GM23338 (cell line): ENCODE results near the gene SPECC1. TPM values are rescaled to one million over a fixed set of nuclear protein-coding genes. Genes with fewer than 3 reads are reported as not detected.

ENCODE experiments used
- ATAC-seq: fragments of 200-7000 bp; cut with Tn5 transposase; 3 replicates; pipeline ENCODE4 v1.9.1; 2020
- DNase-seq: peaks from one replicate; pipeline ENCODE4 v3.0.0-alpha.2; 2015; ENCODE audit warnings: low spot score
- H2AFZ ChIP-seq: fragments of 200-600 bp; sonication (generic); 2 replicates; pipeline ENCODE4 v1.8.0; 2016; ENCODE audit warnings: antibody characterized with exemption, mild to moderate bottlenecking, moderate library complexity
- H3F3A ChIP-seq: fragments of 200-600 bp; sonication (generic); replicated peaks from 2 replicates; pipeline ENCODE4 v1.8.0; 2017; ENCODE audit warnings: antibody characterized with exemption, mixed run types, low read depth
- H3K27ac ChIP-seq: fragments of 200-600 bp; sonication (generic); 2 replicates; pipeline ENCODE4 v1.6.1; 2016; ENCODE audit warnings: low read depth
- H3K27me3 ChIP-seq: fragments of 200-600 bp; sonication (generic); 2 replicates; pipeline ENCODE4 v1.8.0; 2016; ENCODE audit warnings: mild to moderate bottlenecking, mixed run types, moderate library complexity; ENCODE audit not compliant: insufficient read depth
- H3K36me3 ChIP-seq: fragments of 200-600 bp; sonication (generic); 2 replicates; pipeline ENCODE4 v1.8.0; 2016; ENCODE audit warnings: mild to moderate bottlenecking; ENCODE audit not compliant: insufficient read depth
- H3K4me1 ChIP-seq: fragments of 200-600 bp; sonication (generic); 2 replicates; pipeline ENCODE4 v1.8.0; 2016; ENCODE audit warnings: mild to moderate bottlenecking, moderate library complexity; ENCODE audit not compliant: insufficient read depth
- H3K4me2 ChIP-seq: fragments of 200-600 bp; sonication (generic); 2 replicates; pipeline ENCODE4 v1.7.1; 2017; ENCODE audit warnings: mixed run types
- H3K4me3 ChIP-seq: fragments of 200-600 bp; sonication (generic); 2 replicates; pipeline ENCODE4 v1.6.1; 2016; ENCODE audit warnings: mixed run types
- H3K79me2 ChIP-seq: fragments of 200-600 bp; sonication (generic); replicated peaks from 2 replicates; pipeline ENCODE4 v1.8.0; 2017; ENCODE audit warnings: mild to moderate bottlenecking; ENCODE audit not compliant: insufficient read depth
- H3K9me2 ChIP-seq: fragments of 200-600 bp; sonication (generic); 2 replicates; pipeline ENCODE4 v1.8.0; 2017; ENCODE audit not compliant: insufficient read depth
- H4K20me1 ChIP-seq: fragments of 200-600 bp; sonication (generic); replicated peaks from 2 replicates; pipeline ENCODE4 v1.8.0; 2017; ENCODE audit warnings: mild to moderate bottlenecking; ENCODE audit not compliant: insufficient read depth
- H3K27ac Mint-ChIP-seq: 2 replicates; pipeline ENCODE4 v1.8.0; 2020; ENCODE audit warnings: inconsistent platforms, mild to moderate bottlenecking, moderate library complexity, mixed read lengths
- H3K27me3 Mint-ChIP-seq: 3 replicates; pipeline ENCODE4 v1.8.0; 2022; ENCODE audit warnings: low read depth, mild to moderate bottlenecking, moderate library complexity, mixed read lengths, inconsistent platforms; ENCODE audit not compliant: insufficient read depth, poor library complexity
- H3K36me3 Mint-ChIP-seq: 3 replicates; pipeline ENCODE4 v1.8.0; 2021; ENCODE audit warnings: low read depth, mild to moderate bottlenecking, inconsistent platforms, moderate library complexity, mixed read lengths
- H3K4me1 Mint-ChIP-seq: 3 replicates; pipeline ENCODE4 v1.8.0; 2020; ENCODE audit warnings: mild to moderate bottlenecking, inconsistent platforms, mixed read lengths
- H3K4me3 Mint-ChIP-seq: 3 replicates; pipeline ENCODE4 v1.8.0; 2021; ENCODE audit warnings: moderate library complexity, mild to moderate bottlenecking, inconsistent platforms, mixed read lengths
- H3K9me3 Mint-ChIP-seq: 3 replicates; pipeline ENCODE4 v1.8.0; 2020; ENCODE audit warnings: moderate library complexity, mild to moderate bottlenecking, inconsistent platforms, mixed read lengths
- EZH2phosphoT487 ChIP-seq: fragments of 200-600 bp; sonication (generic); IDR thresholded peaks from one replicate; pipeline ENCODE4 v1.8.1; 2018; ENCODE audit warnings: antibody characterized with exemption; ENCODE audit not compliant: unreplicated experiment
- NANOG ChIP-seq: IDR thresholded peaks from 2 replicates; pipeline ENCODE4 v1.6.1; 2016; ENCODE audit warnings: antibody characterized with exemption, borderline replicate concordance
- POLR2AphosphoS5 ChIP-seq: IDR thresholded peaks from 2 replicates; pipeline ENCODE4 v1.6.1; 2016; ENCODE audit warnings: antibody characterized with exemption, low read depth
- STAT1 ChIP-seq: IDR thresholded peaks from one replicate; pipeline ENCODE4 v1.6.1; 2016; ENCODE audit warnings: antibody characterized with exemption; ENCODE audit not compliant: unreplicated experiment
- polyA plus RNA-seq: library from polyadenylated mRNA; unstranded; fragments of >200 nt; fragmentation: Nextera tagmentation; extraction: Ambion mirVana; gene quantifications from 2 replicates; pipeline ENCODE4 v1.2.1, GENCODE V29; 2016
- total RNA-seq: library from RNA; depleted of rRNA; stranded (reverse); fragments of >200 nt; shearing (Covaris generic); gene quantifications from 2 replicates; pipeline ENCODE4 v1.2.3, GENCODE V29; 2014
- TF ChIP-seq, protein P1 (sequence below): IDR thresholded peaks from one replicate; pipeline ENCODE4 v1.6.1; 2018; ENCODE audit warnings: antibody characterized with exemption; ENCODE audit not compliant: unreplicated experiment
- TF ChIP-seq, protein P2 (sequence below), 2 experiments: fragments of 200-600 bp in 1 of 2; sonication (generic) in 1 of 2; conservative IDR thresholded peaks; 2 replicates each; pipeline versions ENCODE4 v1.5.1 to v1.6.1; 2016 to 2017; ENCODE audit warnings: antibody characterized with exemption in 2 of 2, low read depth in 2 of 2, mild to moderate bottlenecking in 2 of 2, moderate library complexity in 1 of 2

The SPECC1 gene
- total and polyA plus RNA-seq, 2 experiments from 2014 or later, result 42.6 to 101 TPM

DNA sequence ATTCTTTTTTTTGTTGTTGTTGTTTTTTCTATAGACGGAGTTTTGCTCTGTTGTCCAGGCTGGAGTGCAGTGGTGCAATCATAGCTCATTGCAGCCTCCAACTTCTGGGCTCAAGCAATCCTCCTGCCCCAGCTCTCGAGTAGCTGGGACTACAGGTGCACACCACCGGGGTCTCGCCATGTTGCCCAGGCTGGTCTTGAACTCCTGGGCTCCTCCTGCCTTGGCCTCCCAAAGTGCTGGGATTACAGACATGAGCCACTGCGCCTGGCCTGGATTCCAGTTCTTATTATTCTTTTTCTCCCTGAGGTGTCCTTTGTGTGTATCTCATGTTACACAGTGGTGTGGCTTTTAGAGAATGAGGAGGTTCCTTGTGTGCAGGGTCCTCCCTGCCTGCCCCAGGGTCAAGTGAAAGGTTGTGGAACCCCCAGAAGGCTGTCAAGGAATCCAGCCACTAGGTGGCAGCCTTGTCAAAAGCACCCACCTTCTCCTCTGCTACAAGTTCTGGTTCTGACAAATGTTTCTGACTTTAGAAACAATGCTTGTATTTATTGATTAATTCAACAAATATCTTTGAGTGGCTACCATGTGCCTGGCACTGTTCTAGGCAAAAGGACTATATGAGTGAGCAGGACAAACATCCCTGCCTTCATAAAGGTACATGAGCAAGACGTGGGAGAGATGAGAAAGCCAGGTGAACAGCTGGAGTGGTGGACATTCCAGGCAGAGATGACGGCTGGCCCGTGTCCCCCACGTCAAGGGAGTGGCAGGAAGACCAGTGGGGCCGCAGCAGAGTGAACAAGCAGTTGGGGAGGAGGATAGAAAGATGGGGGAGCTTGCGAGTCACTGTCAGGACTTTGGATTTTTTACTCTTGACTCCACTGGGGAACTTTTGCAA lies 112.4 kb downstream of the SPECC1 start:
- Histone ChIP-seq H3K4me1 (0 out of 2 replicates have a peak, but pooled peaks cover 3% of the 10 kb centered on the region), H3K36me3 (no peaks in the 10 kb centered on the region), H4K20me1 (no peaks in the 10 kb centered on the region), H3K27ac (no peak overlapping the region), H3K4me3 (no peak overlapping the region), H3K27me3 (no peaks in the 10 kb centered on the region), H2AFZ (no peak overlapping the region), H3F3A (no peaks in the 10 kb centered on the region), H3K79me2 (no peaks in the 10 kb centered on the region), H3K9me2 (no peaks in the 10 kb centered on the region), H3K4me2 (no peak overlapping the region)
- peaks cover 13% of the 10 kb centered on the region for H3K4me1 Mint-ChIP-seq
- TF ChIP-seq, protein P1, sequence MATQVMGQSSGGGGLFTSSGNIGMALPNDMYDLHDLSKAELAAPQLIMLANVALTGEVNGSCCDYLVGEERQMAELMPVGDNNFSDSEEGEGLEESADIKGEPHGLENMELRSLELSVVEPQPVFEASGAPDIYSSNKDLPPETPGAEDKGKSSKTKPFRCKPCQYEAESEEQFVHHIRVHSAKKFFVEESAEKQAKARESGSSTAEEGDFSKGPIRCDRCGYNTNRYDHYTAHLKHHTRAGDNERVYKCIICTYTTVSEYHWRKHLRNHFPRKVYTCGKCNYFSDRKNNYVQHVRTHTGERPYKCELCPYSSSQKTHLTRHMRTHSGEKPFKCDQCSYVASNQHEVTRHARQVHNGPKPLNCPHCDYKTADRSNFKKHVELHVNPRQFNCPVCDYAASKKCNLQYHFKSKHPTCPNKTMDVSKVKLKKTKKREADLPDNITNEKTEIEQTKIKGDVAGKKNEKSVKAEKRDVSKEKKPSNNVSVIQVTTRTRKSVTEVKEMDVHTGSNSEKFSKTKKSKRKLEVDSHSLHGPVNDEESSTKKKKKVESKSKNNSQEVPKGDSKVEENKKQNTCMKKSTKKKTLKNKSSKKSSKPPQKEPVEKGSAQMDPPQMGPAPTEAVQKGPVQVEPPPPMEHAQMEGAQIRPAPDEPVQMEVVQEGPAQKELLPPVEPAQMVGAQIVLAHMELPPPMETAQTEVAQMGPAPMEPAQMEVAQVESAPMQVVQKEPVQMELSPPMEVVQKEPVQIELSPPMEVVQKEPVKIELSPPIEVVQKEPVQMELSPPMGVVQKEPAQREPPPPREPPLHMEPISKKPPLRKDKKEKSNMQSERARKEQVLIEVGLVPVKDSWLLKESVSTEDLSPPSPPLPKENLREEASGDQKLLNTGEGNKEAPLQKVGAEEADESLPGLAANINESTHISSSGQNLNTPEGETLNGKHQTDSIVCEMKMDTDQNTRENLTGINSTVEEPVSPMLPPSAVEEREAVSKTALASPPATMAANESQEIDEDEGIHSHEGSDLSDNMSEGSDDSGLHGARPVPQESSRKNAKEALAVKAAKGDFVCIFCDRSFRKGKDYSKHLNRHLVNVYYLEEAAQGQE, result no peak
- TF ChIP-seq, protein P2, sequence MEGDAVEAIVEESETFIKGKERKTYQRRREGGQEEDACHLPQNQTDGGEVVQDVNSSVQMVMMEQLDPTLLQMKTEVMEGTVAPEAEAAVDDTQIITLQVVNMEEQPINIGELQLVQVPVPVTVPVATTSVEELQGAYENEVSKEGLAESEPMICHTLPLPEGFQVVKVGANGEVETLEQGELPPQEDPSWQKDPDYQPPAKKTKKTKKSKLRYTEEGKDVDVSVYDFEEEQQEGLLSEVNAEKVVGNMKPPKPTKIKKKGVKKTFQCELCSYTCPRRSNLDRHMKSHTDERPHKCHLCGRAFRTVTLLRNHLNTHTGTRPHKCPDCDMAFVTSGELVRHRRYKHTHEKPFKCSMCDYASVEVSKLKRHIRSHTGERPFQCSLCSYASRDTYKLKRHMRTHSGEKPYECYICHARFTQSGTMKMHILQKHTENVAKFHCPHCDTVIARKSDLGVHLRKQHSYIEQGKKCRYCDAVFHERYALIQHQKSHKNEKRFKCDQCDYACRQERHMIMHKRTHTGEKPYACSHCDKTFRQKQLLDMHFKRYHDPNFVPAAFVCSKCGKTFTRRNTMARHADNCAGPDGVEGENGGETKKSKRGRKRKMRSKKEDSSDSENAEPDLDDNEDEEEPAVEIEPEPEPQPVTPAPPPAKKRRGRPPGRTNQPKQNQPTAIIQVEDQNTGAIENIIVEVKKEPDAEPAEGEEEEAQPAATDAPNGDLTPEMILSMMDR (conservative IDR thresholded peaks at IDR 0.05; ENCODE audit: low read depth in 2 of 2), result peak; percentile 95 to 99
- peak; percentile 95 for ATAC-seq
- peak; percentile 87 for DNase-seq
- H3K4me3 Mint-ChIP-seq, result no peak overlapping the region
- no peaks in the 10 kb centered on the region for H3K9me3 Mint-ChIP-seq
- 0 out of 2 replicates have a peak overlapping the region, but pooled peaks have one; percentile 12 for H3K27ac Mint-ChIP-seq
- H3K36me3 Mint-ChIP-seq, result no peaks in the 10 kb centered on the region
- H3K27me3 Mint-ChIP-seq, result peaks cover 2% of the 10 kb centered on the region

DNA sequence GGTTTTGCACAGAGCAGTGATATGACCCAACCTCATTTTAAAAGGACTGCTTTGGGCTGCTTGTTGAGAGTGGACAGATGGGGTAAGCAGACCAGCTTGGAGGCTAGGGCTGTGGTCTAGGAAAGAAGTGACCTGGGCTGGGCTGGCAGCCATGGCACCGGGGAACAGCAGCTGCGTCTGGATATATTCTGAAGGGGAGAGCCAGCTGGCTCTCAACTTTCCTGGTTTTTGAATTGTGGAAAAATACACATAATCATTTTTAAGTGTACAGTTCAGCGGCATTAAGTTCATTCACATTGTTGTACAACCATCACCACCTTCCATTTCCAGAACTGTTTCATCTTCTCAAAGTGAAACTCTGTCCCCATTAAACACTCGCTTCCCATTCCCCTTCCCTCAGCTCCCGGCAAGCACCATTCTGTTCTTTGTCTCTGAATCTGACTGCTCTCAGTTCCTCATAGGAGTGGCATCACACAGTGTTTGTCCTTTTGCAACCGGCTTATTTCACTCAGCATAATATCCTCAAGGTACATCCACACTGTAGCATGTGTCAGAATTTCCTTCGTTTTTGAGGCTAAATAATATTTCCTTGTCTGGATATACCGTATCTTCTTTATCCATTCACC lies 113.2 kb downstream of the SPECC1 start:
- DNase-seq (no peak), ATAC-seq (no peak)
- Mint-ChIP-seq H3K27me3 (peaks cover 2% of the 10 kb centered on the region), H3K4me1 (peaks cover 13% of the 10 kb centered on the region), H3K9me3 (no peaks in the 10 kb centered on the region), H3K4me3 (no peak overlapping the region), H3K36me3 (no peaks in the 10 kb centered on the region), H3K27ac (no peak overlapping the region)
- no peaks in the 10 kb centered on the region for H3K27me3 ChIP-seq
- H3K27ac ChIP-seq, result no peak overlapping the region
- 0 out of 2 replicates have a peak, but pooled peaks cover 3% of the 10 kb centered on the region for H3K4me1 ChIP-seq
- H3K36me3 ChIP-seq, result no peaks in the 10 kb centered on the region
- no peak overlapping the region for H3K4me3 ChIP-seq
- no peaks in the 10 kb centered on the region for H3K79me2 ChIP-seq
- no peak overlapping the region for H2AFZ ChIP-seq
- no peaks in the 10 kb centered on the region for H3F3A ChIP-seq
- H3K9me2 ChIP-seq, result no peaks in the 10 kb centered on the region
- H4K20me1 ChIP-seq, result no peaks in the 10 kb centered on the region
- H3K4me2 ChIP-seq, result no peak overlapping the region
- TF ChIP-seq STAT1, result no peak
- TF ChIP-seq EZH2phosphoT487, result no peak
- TF ChIP-seq, protein P1, result no peak
- TF ChIP-seq NANOG, result no peak
- no peak for TF ChIP-seq POLR2AphosphoS5
